Osteocyte (in vitro differentiated cells): ENCODE data around the gene AK1. TPM values are rescaled to one million over a fixed set of nuclear protein-coding genes. Genes with fewer than 3 reads are reported as not detected.
A peak's percentile ranks its signal among the peaks of the same experiment; 100 is the strongest.

Source experiments
- DNase-seq: peaks from one replicate; pipeline ENCODE4 v3.0.0; 2021; ENCODE audit warnings: mixed read lengths; ENCODE audit not compliant: unreplicated experiment; ENCODE audit errors: extremely low spot score
- H3K27ac Mint-ChIP-seq: one replicate; pipeline ENCODE4 v1.8.0; 2021; ENCODE audit warnings: mild to moderate bottlenecking, mixed read lengths; ENCODE audit not compliant: unreplicated experiment
- H3K27me3 Mint-ChIP-seq: one replicate; pipeline ENCODE4 v1.8.0; 2021; ENCODE audit warnings: mixed read lengths; ENCODE audit not compliant: unreplicated experiment
- H3K36me3 Mint-ChIP-seq: one replicate; pipeline ENCODE4 v1.8.0; 2021; ENCODE audit warnings: mixed read lengths; ENCODE audit not compliant: unreplicated experiment
- H3K4me1 Mint-ChIP-seq: one replicate; pipeline ENCODE4 v1.8.0; 2021; ENCODE audit warnings: mixed read lengths; ENCODE audit not compliant: unreplicated experiment
- H3K4me3 Mint-ChIP-seq: one replicate; pipeline ENCODE4 v1.8.0; 2021; ENCODE audit warnings: mild to moderate bottlenecking, moderate library complexity, mixed read lengths; ENCODE audit not compliant: unreplicated experiment
- H3K9me3 Mint-ChIP-seq: one replicate; pipeline ENCODE4 v1.8.0; 2021; ENCODE audit warnings: mixed read lengths; ENCODE audit not compliant: unreplicated experiment
- CTCF ChIP-seq: fragments of 200-600 bp; sonication (generic); IDR thresholded peaks from 2 replicates; pipeline ENCODE4 v1.5.0; 2021; ENCODE audit warnings: antibody characterized with exemption, mild to moderate bottlenecking, moderate library complexity
- total RNA-seq: library from RNA; stranded (reverse); gene quantifications from 2 replicates; pipeline ENCODE4 v1.2.1, GENCODE V29; 2021

The AK1 gene
- total RNA-seq, 1 donor from 2014 or later, result 57.6 TPM

- no peak for DNase-seq
- no peaks in the 10 kb centered on the region for H3K27me3 Mint-ChIP-seq
- H3K9me3 Mint-ChIP-seq, result no peaks in the 10 kb centered on the region
- peaks cover 47% of the 10 kb centered on the region for H3K4me1 Mint-ChIP-seq
- no peak overlapping the region for H3K4me3 Mint-ChIP-seq
- TF ChIP-seq CTCF, result no peak
- H3K36me3 Mint-ChIP-seq, result no peaks in the 10 kb centered on the region
- no peak overlapping the region for H3K27ac Mint-ChIP-seq
These were observed 20.2 kb downstream of the AK1 start for GRCh38 chr9:127857278-127857677.

GRCh38 chr9:127856729-127857116 lies 20.8 kb downstream of the AK1 start:
- H3K27ac Mint-ChIP-seq, result peak overlapping the region; percentile 34
- no peaks in the 10 kb centered on the region for H3K27me3 Mint-ChIP-seq
- peaks cover 49% of the 10 kb centered on the region for H3K4me1 Mint-ChIP-seq
- no peak for TF ChIP-seq CTCF
- H3K36me3 Mint-ChIP-seq, result no peaks in the 10 kb centered on the region
- no peaks in the 10 kb centered on the region for H3K9me3 Mint-ChIP-seq
- H3K4me3 Mint-ChIP-seq, result no peak overlapping the region
- DNase-seq, result no peak

- Mint-ChIP-seq H3K27ac (peak overlapping the region; percentile 76), H3K4me3 (no peak overlapping the region), H3K4me1 (peaks cover 49% of the 10 kb centered on the region), H3K36me3 (no peaks in the 10 kb centered on the region), H3K9me3 (no peaks in the 10 kb centered on the region), H3K27me3 (no peaks in the 10 kb centered on the region)
- TF ChIP-seq CTCF, result no peak
- no peak for DNase-seq
These were observed 21.3 kb downstream of the AK1 start for GRCh38 chr9:127856094-127856728.

- Mint-ChIP-seq H3K27me3 (no peaks in the 10 kb centered on the region), H3K9me3 (no peaks in the 10 kb centered on the region), H3K4me1 (peaks cover 49% of the 10 kb centered on the region), H3K4me3 (no peak overlapping the region), H3K27ac (peak overlapping the region; percentile 76), H3K36me3 (peaks cover 2% of the 10 kb centered on the region)
- TF ChIP-seq CTCF, result no peak
- no peak for DNase-seq
These were observed 22.0 kb downstream of the AK1 start for GRCh38 chr9:127855522-127855921.

- DNase-seq, result no peak
- no peak for TF ChIP-seq CTCF
- peak overlapping the region; percentile 76 for H3K27ac Mint-ChIP-seq
- peaks cover 5% of the 10 kb centered on the region for H3K36me3 Mint-ChIP-seq
- H3K9me3 Mint-ChIP-seq, result no peaks in the 10 kb centered on the region
- H3K4me3 Mint-ChIP-seq, result no peak overlapping the region
- peaks cover 48% of the 10 kb centered on the region for H3K4me1 Mint-ChIP-seq
- H3K27me3 Mint-ChIP-seq, result no peaks in the 10 kb centered on the region
These were observed 22.5 kb downstream of the AK1 start for GRCh38 chr9:127854960-127855359.
